Measurements from ENCODE around the gene ITLN1.

DNA sequence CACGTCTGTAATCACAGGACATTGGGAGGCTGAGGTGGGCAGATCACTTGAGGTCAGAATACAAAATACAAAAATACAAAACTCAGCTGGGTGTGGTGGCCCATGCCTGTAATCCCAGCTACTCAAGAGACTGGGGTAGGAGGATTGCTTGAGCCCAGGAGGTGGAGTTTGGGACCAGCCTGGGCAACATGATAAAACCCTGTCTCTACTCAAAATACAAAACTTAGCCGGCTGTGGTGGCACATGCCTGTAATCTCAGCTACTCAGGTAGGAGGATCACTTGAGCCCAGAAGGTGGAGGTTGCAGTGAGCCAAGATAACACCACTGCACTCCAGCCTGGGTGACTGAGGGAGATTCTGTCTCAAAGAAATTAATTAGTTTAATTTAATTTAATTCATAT lies 6.5 kb upstream of the ITLN1 start:
- TF ChIP-seq, protein P1, sequence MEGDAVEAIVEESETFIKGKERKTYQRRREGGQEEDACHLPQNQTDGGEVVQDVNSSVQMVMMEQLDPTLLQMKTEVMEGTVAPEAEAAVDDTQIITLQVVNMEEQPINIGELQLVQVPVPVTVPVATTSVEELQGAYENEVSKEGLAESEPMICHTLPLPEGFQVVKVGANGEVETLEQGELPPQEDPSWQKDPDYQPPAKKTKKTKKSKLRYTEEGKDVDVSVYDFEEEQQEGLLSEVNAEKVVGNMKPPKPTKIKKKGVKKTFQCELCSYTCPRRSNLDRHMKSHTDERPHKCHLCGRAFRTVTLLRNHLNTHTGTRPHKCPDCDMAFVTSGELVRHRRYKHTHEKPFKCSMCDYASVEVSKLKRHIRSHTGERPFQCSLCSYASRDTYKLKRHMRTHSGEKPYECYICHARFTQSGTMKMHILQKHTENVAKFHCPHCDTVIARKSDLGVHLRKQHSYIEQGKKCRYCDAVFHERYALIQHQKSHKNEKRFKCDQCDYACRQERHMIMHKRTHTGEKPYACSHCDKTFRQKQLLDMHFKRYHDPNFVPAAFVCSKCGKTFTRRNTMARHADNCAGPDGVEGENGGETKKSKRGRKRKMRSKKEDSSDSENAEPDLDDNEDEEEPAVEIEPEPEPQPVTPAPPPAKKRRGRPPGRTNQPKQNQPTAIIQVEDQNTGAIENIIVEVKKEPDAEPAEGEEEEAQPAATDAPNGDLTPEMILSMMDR (optimal IDR thresholded peaks at IDR 0.05 in 1 of 3, IDR thresholded peaks at IDR 0.05 in 1 of 3, conservative IDR thresholded peaks at IDR 0.05 in 1 of 3; ENCODE audit: extremely low read depth in 1 of 3, insufficient read depth in 2 of 3, low read length in 3 of 3) = no peak
- no peak for TF ChIP-seq EZH2 (IDR thresholded peaks at IDR 0.05; ENCODE audit: low read length)

Measured in keratinocyte (primary cell).